ENCODE measurements around the gene C9orf85. TPM values are rescaled to one million over a fixed set of nuclear protein-coding genes. Genes with fewer than 3 reads are reported as not detected.

The C9orf85 gene
- total RNA-seq, 1 experiment from 2014 or later, result 14.4 TPM

DNA sequence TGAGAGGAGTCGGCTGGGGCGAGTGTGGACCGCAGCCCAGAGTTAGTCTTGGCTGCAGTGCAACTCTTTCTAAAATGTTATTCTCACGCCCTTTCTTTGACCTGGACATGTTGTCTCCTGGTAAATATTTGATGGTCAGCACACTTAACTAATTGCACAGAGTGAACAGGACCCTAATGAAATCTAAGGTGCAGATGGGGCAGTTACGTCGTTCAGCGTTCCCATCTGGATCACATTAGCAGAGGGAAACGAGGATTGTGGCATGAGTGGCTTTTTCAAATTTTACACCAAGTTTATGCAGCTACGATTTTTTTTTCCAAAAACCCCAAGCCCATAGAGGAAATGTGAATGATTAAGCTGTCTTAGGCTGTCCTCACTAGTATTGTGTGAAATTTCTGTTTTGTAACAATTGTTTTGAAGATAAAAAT is 483 bp downstream of the C9orf85 start:
- H3K4me3 Mint-ChIP-seq, result peak overlapping the region; percentile 97 to 100
- no CpG with 5 or more reads among the region's 9 CpGs for WGBS (ENCODE audit: extremely low coverage, insufficient read length, low lambda C conversion rate)
- H2BK20ac ChIP-seq (ENCODE audit: low read depth, low read length, poor library complexity, severe bottlenecking), result no peak overlapping the region
- no peak for DNase-seq
- H3K27me3 ChIP-seq (ENCODE audit: insufficient read depth, low read length), result no peaks in the 10 kb centered on the region
- H3K36me3 Mint-ChIP-seq (ENCODE audit: insufficient read depth in 1 of 3, low read depth in 3 of 3), result peaks cover 2 to 5% (median 3%) of the 10 kb centered on the region in 3 experiments
- no peak overlapping the region for H3K14ac ChIP-seq (ENCODE audit: insufficient read depth, low read length)
- TF ChIP-seq, protein P1, sequence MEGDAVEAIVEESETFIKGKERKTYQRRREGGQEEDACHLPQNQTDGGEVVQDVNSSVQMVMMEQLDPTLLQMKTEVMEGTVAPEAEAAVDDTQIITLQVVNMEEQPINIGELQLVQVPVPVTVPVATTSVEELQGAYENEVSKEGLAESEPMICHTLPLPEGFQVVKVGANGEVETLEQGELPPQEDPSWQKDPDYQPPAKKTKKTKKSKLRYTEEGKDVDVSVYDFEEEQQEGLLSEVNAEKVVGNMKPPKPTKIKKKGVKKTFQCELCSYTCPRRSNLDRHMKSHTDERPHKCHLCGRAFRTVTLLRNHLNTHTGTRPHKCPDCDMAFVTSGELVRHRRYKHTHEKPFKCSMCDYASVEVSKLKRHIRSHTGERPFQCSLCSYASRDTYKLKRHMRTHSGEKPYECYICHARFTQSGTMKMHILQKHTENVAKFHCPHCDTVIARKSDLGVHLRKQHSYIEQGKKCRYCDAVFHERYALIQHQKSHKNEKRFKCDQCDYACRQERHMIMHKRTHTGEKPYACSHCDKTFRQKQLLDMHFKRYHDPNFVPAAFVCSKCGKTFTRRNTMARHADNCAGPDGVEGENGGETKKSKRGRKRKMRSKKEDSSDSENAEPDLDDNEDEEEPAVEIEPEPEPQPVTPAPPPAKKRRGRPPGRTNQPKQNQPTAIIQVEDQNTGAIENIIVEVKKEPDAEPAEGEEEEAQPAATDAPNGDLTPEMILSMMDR (conservative IDR thresholded peaks at IDR 0.05), result no peak
- H3K79me2 ChIP-seq (ENCODE audit: insufficient read depth, low read length), result peaks cover 59% of the 10 kb centered on the region
- no peak overlapping the region for H2AK5ac ChIP-seq (ENCODE audit: insufficient read length, low read length)
- H4K5ac ChIP-seq (ENCODE audit: insufficient read length, low read depth, low read length), result no peak overlapping the region
- H3K27ac ChIP-seq (ENCODE audit: insufficient read length, low read depth, low read length), result peak overlapping the region; percentile 76
- H3K4me1 Mint-ChIP-seq, result peaks cover 44 to 52% of the 10 kb centered on the region in 2 experiments
- peak overlapping the region; percentile 79 for H3K9ac ChIP-seq (ENCODE audit: extremely low read depth, insufficient read length, low read length)
- no peaks in the 10 kb centered on the region for H3K9me3 ChIP-seq (ENCODE audit: control insufficient read depth, low read depth, low read length)
- H2AFZ ChIP-seq (ENCODE audit: low read length), result no peak overlapping the region
- no peak overlapping the region for H3K23ac ChIP-seq (ENCODE audit: insufficient read length, low read depth, low read length)
- no peak overlapping the region for H4K91ac ChIP-seq (ENCODE audit: insufficient read length, low read depth, low read length)
- no peak overlapping the region for H3T11ph ChIP-seq (ENCODE audit: low read length)
- H3K9me3 Mint-ChIP-seq, result peaks cover 0 to 4% of the 10 kb centered on the region in 2 experiments; a peak in 3 of 5 replicates
- H3K4ac ChIP-seq (ENCODE audit: low read depth, low read length), result no peak overlapping the region
- H3K18ac ChIP-seq (ENCODE audit: insufficient read length, low read depth, low read length), result no peak overlapping the region
- H4K8ac ChIP-seq (replicated peaks; ENCODE audit: insufficient read length, low read depth, low read length), result no peak overlapping the region
- no peaks in the 10 kb centered on the region for H4K20me1 ChIP-seq (ENCODE audit: control insufficient read depth, insufficient read depth, insufficient read length)
- H2BK5ac ChIP-seq (ENCODE audit: insufficient read length, low read length), result no peak overlapping the region
- no peaks in the 10 kb centered on the region for H3K79me1 ChIP-seq (ENCODE audit: insufficient read depth, low read depth, low read length, poor library complexity, severe bottlenecking)
- H3K27me3 Mint-ChIP-seq (ENCODE audit: low read depth), result no peaks in the 10 kb centered on the region
- peaks cover 9% of the 10 kb centered on the region for H3K23me2 ChIP-seq (ENCODE audit: insufficient read length, low read depth, low read length, poor library complexity, severe bottlenecking)
- H2BK15ac ChIP-seq (ENCODE audit: low read depth, low read length), result no peak overlapping the region
- H3K27ac Mint-ChIP-seq, result peak overlapping the region; percentile 96 to 100 (median 96)
- H2BK120ac ChIP-seq (ENCODE audit: low read depth, low read length, poor library complexity, severe bottlenecking), result no peak overlapping the region
- peak overlapping the region; percentile 98 for H3K4me2 ChIP-seq (ENCODE audit: insufficient read depth, insufficient read length, low read length)
- H3K4me1 ChIP-seq (ENCODE audit: insufficient read depth, low read length), result no peaks in the 10 kb centered on the region; the same call in 1 of the 2 replicates
- no peak overlapping the region for H2BK12ac ChIP-seq (ENCODE audit: insufficient read length, low read depth, low read length)
- no peak overlapping the region for H3K56ac ChIP-seq (ENCODE audit: insufficient read length, low read depth, low read length)

Data from H9 (cell line).